Caki2 (cell line): Measurements from ENCODE around the gene TAS1R1. TPM values are rescaled to one million over a fixed set of nuclear protein-coding genes. Genes with fewer than 3 reads are reported as not detected.
"Not testable (repeated sequence)": the region's sequence is repeated elsewhere in the genome, so short reads cannot be mapped to it uniquely, and the experiment has no call there.

Source experiments
- DNase-seq: peaks from one replicate; pipeline ENCODE4 v3.0.0-alpha.2; 2015; ENCODE audit warnings: low read depth
- in situ Hi-C: cut with HindIII; loops from 2 replicates; pipeline ENCODE4 v1.10.0; 2016; ENCODE audit warnings: low sequenced_read_pairs, low pct_unique_long_range_greater_than_20kb, mixed read lengths
- total RNA-seq: library from RNA; depleted of rRNA; stranded (reverse); fragments of >200 nt; shearing (Covaris generic); gene quantifications from 2 replicates; pipeline ENCODE4 v1.2.3, GENCODE V29; 2014; ENCODE audit warnings: low replicate concordance

TAS1R1 gene
- total RNA-seq, 1 experiment from 2014 or later, result not detected

GRCh38 chr1:6597777-6598131 lies 42.6 kb downstream of the TAS1R1 start:
- in situ Hi-C loops, result no loop called here
- DNase-seq, result no peak

- in situ Hi-C loops, result no loop called here
These were observed 44.3 kb downstream of the TAS1R1 start for GRCh38 chr1:6599141-6599975.

GRCh38 chr1:6599991-6600390 lies 44.9 kb downstream of the TAS1R1 start:
- DNase-seq, in situ Hi-C loops: not testable (repeated sequence)

More at GRCh38 chr1:6599141-6599975, 44.3 kb downstream of the TAS1R1 start:
- DNase-seq, result peak; percentile 16

GRCh38 chr1:6600410-6601048 lies 45.4 kb downstream of the TAS1R1 start:
- in situ Hi-C loops, result no loop called here
- no peak for DNase-seq

GRCh38 chr1:6601049-6601922 lies 46.2 kb downstream of the TAS1R1 start:
- in situ Hi-C loops, result no loop called here

GRCh38 chr1:6601923-6602668 lies 47.0 kb downstream of the TAS1R1 start:
- peak; percentile 66 for DNase-seq
- in situ Hi-C loops, result no loop called here

More at GRCh38 chr1:6601049-6601922, 46.2 kb downstream of the TAS1R1 start:
- DNase-seq, result peak; percentile 94

- in situ Hi-C loops, result no loop called here
- peak; percentile 84 for DNase-seq
These were observed 47.6 kb downstream of the TAS1R1 start, which contains the start of gene KLHL21 for GRCh38 chr1:6602669-6603237. TSS of gene KLHL21 (minus strand) at chr1:6602869. CDS start at chr1:6602817, 52 bp downstream.

GRCh38 chr1:6603238-6603914 lies 48.3 kb downstream of the TAS1R1 start:
- no peak for DNase-seq
- in situ Hi-C loops, result no loop called here

GRCh38 chr1:6603915-6604558 lies 48.9 kb downstream of the TAS1R1 start:
- DNase-seq, result no peak

GRCh38 chr1:6612641-6613360 lies 57.7 kb downstream of the TAS1R1 start:
- in situ Hi-C loops, result no loop called here
- DNase-seq, result peak; percentile 55

More at GRCh38 chr1:6603915-6604558, 48.9 kb downstream of the TAS1R1 start:
- in situ Hi-C loops, result no loop called here

GRCh38 chr1:6613361-6614018 lies 58.4 kb downstream of the TAS1R1 start, which contains the start of gene PHF13:
TSS of gene PHF13 (plus strand) at chr1:6613731. CDS start at chr1:6614067, 336 bp downstream.
- in situ Hi-C loops, result no loop called here
- peak; percentile 96 for DNase-seq

- in situ Hi-C loops, result no loop called here
- DNase-seq, result no peak
These were observed 59.2 kb downstream of the TAS1R1 start for GRCh38 chr1:6614019-6614928.

GRCh38 chr1:6614929-6615785 lies 60.0 kb downstream of the TAS1R1 start:
- no peak for DNase-seq
- in situ Hi-C loops, result no loop called here

- no peak for DNase-seq
- in situ Hi-C loops, result no loop called here
These were observed 63.9 kb downstream of the TAS1R1 start for GRCh38 chr1:6619045-6619444.
